HepG2 (cell line): ENCODE measurements around the gene LRRC8E. TPM values are rescaled to one million over a fixed set of nuclear protein-coding genes. Genes with fewer than 3 reads are reported as not detected.

ENCODE experiments used
- MAX ChIP-seq: IDR thresholded peaks from 2 replicates; pipeline ENCODE4 v1.6.1; 2012; ENCODE audit warnings: inconsistent platforms
- NR2F6 ChIP-seq, 2 experiments: IDR thresholded peaks; 2 replicates each; pipeline ENCODE4 v1.6.1; 2016; ENCODE audit warnings: antibody characterized with exemption in 1 of 2, mild to moderate bottlenecking in 1 of 2
- PHF21A ChIP-seq: sonication (generic); formaldehyde crosslinking; IDR thresholded peaks from 2 replicates; pipeline ENCODE4 v1.5.0; 2020; ENCODE audit warnings: mild to moderate bottlenecking, missing genetic modification reagents
- RFXAP ChIP-seq: sonication (generic); formaldehyde crosslinking; IDR thresholded peaks from 2 replicates; pipeline ENCODE4 v1.4.0; 2020; ENCODE audit warnings: missing genetic modification reagents, borderline replicate concordance
- RXRB ChIP-seq: IDR thresholded peaks from 2 replicates; pipeline ENCODE4 v1.6.1; 2016; ENCODE audit warnings: borderline replicate concordance, missing genetic modification reagents, missing compliant biosample characterization
- SOX6 ChIP-seq, 2 experiments: fragments of 450-650 bp in 1 of 2; sonication (generic) in 1 of 2; formaldehyde crosslinking in 1 of 2; IDR thresholded peaks; 2 replicates each; pipeline versions ENCODE4 v1.4.0 to v1.6.1; 2017 to 2020; ENCODE audit warnings: antibody characterized with exemption in 1 of 2, mild to moderate bottlenecking in 1 of 2, missing genetic modification reagents in 1 of 2
- SP2 ChIP-seq: sonication (generic); formaldehyde crosslinking; IDR thresholded peaks from 2 replicates; pipeline ENCODE4 v1.5.1; 2020; ENCODE audit warnings: mild to moderate bottlenecking, missing genetic modification reagents
- TBP ChIP-seq: sonication (generic); formaldehyde crosslinking; IDR thresholded peaks from 2 replicates; pipeline ENCODE4 v1.5.0; 2020; ENCODE audit warnings: missing genetic modification reagents
- TFDP1 ChIP-seq: IDR thresholded peaks from 2 replicates; pipeline ENCODE4 v1.6.1; 2016; ENCODE audit warnings: missing compliant biosample characterization, missing genetic modification reagents, borderline replicate concordance
- ZFP36L2 ChIP-seq: sonication (generic); formaldehyde crosslinking; IDR thresholded peaks from 2 replicates; pipeline ENCODE4 v1.4.0; 2020; ENCODE audit warnings: missing genetic modification reagents
- ZFP37 ChIP-seq: sonication (generic); formaldehyde crosslinking; IDR thresholded peaks from 2 replicates; pipeline ENCODE4 v1.4.0; 2020; ENCODE audit warnings: missing genetic modification reagents, borderline replicate concordance
- ZFYVE20 ChIP-seq: sonication (generic); formaldehyde crosslinking; IDR thresholded peaks from 2 replicates; pipeline ENCODE4 v1.8.0; 2023; ENCODE audit warnings: low read depth, mild to moderate bottlenecking, moderate library complexity, missing genetic modification reagents, borderline replicate concordance
- ZMAT3 ChIP-seq: sonication (generic); formaldehyde crosslinking; conservative IDR thresholded peaks from 2 replicates; pipeline ENCODE4 v1.7.0; 2021; ENCODE audit warnings: missing genetic modification reagents
- ZNF101 ChIP-seq: sonication (generic); formaldehyde crosslinking; IDR thresholded peaks from 2 replicates; pipeline ENCODE4 v1.4.0; 2020; ENCODE audit warnings: mild to moderate bottlenecking, low read depth, missing genetic modification reagents, borderline replicate concordance
- ZNF17 ChIP-seq: sonication (generic); formaldehyde crosslinking; IDR thresholded peaks from 2 replicates; pipeline ENCODE4 v1.5.0; 2020; ENCODE audit warnings: mild to moderate bottlenecking, missing genetic modification reagents
- ZNF230 ChIP-seq: sonication (generic); formaldehyde crosslinking; IDR thresholded peaks from 2 replicates; pipeline ENCODE4 v1.4.0; 2020; ENCODE audit warnings: mild to moderate bottlenecking, missing genetic modification reagents
- ZNF3 ChIP-seq: IDR thresholded peaks from 2 replicates; pipeline ENCODE4 v1.7.0; 2017; ENCODE audit warnings: inconsistent platforms
- ZNF367 ChIP-seq: sonication (generic); formaldehyde crosslinking; IDR thresholded peaks from 2 replicates; pipeline ENCODE4 v1.4.0; 2020; ENCODE audit warnings: missing genetic modification reagents, borderline replicate concordance
- ZNF597 ChIP-seq: sonication (generic); formaldehyde crosslinking; IDR thresholded peaks from 2 replicates; pipeline ENCODE4 v1.5.0; 2020; ENCODE audit warnings: missing genetic modification reagents
- ZNF672 ChIP-seq: sonication (generic); formaldehyde crosslinking; IDR thresholded peaks from 2 replicates; pipeline ENCODE4 v1.8.1; 2022; ENCODE audit warnings: missing genetic modification reagents
- ZNF687 ChIP-seq: sonication (generic); formaldehyde crosslinking; IDR thresholded peaks from 2 replicates; pipeline ENCODE4 v1.5.1; 2020; ENCODE audit warnings: mild to moderate bottlenecking, missing genetic modification reagents, moderate library complexity
- ZNF746 ChIP-seq: sonication (generic); formaldehyde crosslinking; IDR thresholded peaks from 2 replicates; pipeline ENCODE4 v1.8.0; 2022; ENCODE audit warnings: mild to moderate bottlenecking, missing genetic modification reagents
- polyA plus RNA-seq, 8 experiments: library from polyadenylated mRNA; depleted of rRNA in 3 of 8; stranded (reverse) in 7 of 8; unstranded in 1 of 8; fragments of >200 nt; fragmentation: Illumina TruSeq in 4 of 8; extraction: Trizol in 4 of 8; gene quantifications; 2 replicates each; pipeline versions ENCODE4 v1.2.1 to v1.2.3, GENCODE V29; 2011 to 2016; ENCODE audit warnings: low read depth in 4 of 8, missing spikeins in 1 of 8, mixed read lengths in 1 of 8; ENCODE audit not compliant: insufficient read depth in 1 of 8
- total RNA-seq, 5 experiments: library from RNA; depleted of rRNA; stranded (reverse); fragments of >200 nt; fragmentation: Illumina TruSeq; extraction: Trizol; gene quantifications; 2 replicates each; pipeline ENCODE4 v1.2.3, GENCODE V29; 2016; ENCODE audit warnings: low read depth in 1 of 5

LRRC8E gene
- total and polyA plus RNA-seq, 2 of the 13 experiments (the other 11 are each of a cell fraction or from before 2014, with no cell fraction given): 8.0 to 10.3 TPM

- TF ChIP-seq NR2F6 (IDR thresholded peaks at IDR 0.05): peak; percentile 52
- TF ChIP-seq NR2F6 (CRISPR knock-in tag; IDR thresholded peaks at IDR 0.05): peak; percentile 79
- peak; percentile 62; the same call in 1 of the 2 replicates for TF ChIP-seq RFXAP (CRISPR knock-in tag)
- peak; percentile 4; the same call in 1 of the 2 replicates for TF ChIP-seq RXRB
- TF ChIP-seq ZFP37 (CRISPR knock-in tag): 0 out of 2 replicates have a peak, but pooled peaks have one; percentile 35
- TF ChIP-seq ZNF230 (CRISPR knock-in tag): peak; percentile 83; the same call in 1 of the 2 replicates
- TF ChIP-seq ZNF597 (CRISPR knock-in tag): no peak
- no peak for TF ChIP-seq ZNF101
- no peak for TF ChIP-seq ZNF3 (CRISPR knock-in tag)
- peak; percentile 54; the same call in 1 of the 2 replicates for TF ChIP-seq TFDP1 (CRISPR knock-in tag)
- TF ChIP-seq PHF21A: peak; percentile 95
- peak; percentile 89 for TF ChIP-seq SP2 (CRISPR knock-in tag)
- peak; percentile 93 for TF ChIP-seq ZNF687 (CRISPR knock-in tag)
- 0 out of 2 replicates have a peak, but pooled peaks have one; percentile 72 for TF ChIP-seq ZMAT3 (CRISPR knock-in tag)
- TF ChIP-seq TBP: no peak
- no peak for TF ChIP-seq ZNF17 (CRISPR knock-in tag)
- TF ChIP-seq ZFP36L2: no peak
- TF ChIP-seq ZFYVE20 (CRISPR knock-in tag): 0 out of 2 replicates have a peak, but pooled peaks have one; percentile 30
- TF ChIP-seq SOX6 (IDR thresholded peaks at IDR 0.05): no peak
- TF ChIP-seq SOX6 (CRISPR knock-in tag; IDR thresholded peaks at IDR 0.05): peak; percentile 67; the same call in 1 of the 2 replicates
- no peak for TF ChIP-seq ZNF672 (CRISPR knock-in tag)
- peak; percentile 71; the same call in 1 of the 2 replicates for TF ChIP-seq ZNF746 (CRISPR knock-in tag)
- TF ChIP-seq ZNF367 (CRISPR knock-in tag): 0 out of 2 replicates have a peak, but pooled peaks have one; percentile 17
- TF ChIP-seq MAX: peak; percentile 91
Observed at GRCh38 chr19:7943444-7944176, 55.3 kb downstream of the LRRC8E start, which contains the start of gene TIMM44 (continued).
